HFFc6 (cell line): ENCODE results near the gene PDF. TPM values are rescaled to one million over a fixed set of nuclear protein-coding genes. Genes with fewer than 3 reads are reported as not detected.

Source experiments
- DNase-seq: peaks from one replicate; pipeline ENCODE4 v3.0.0-alpha.2; 2018
- H3K27ac Mint-ChIP-seq: 2 replicates; pipeline ENCODE4 v1.8.0; 2020; ENCODE audit warnings: mild to moderate bottlenecking, mixed read lengths
- H3K27me3 Mint-ChIP-seq: 2 replicates; pipeline ENCODE4 v1.8.0; 2021; ENCODE audit warnings: mild to moderate bottlenecking, moderate library complexity, mixed read lengths; ENCODE audit not compliant: insufficient read depth
- H3K36me3 Mint-ChIP-seq: 2 replicates; pipeline ENCODE4 v1.8.0; 2021; ENCODE audit warnings: low read depth, mixed read lengths
- H3K4me1 Mint-ChIP-seq: 2 replicates; pipeline ENCODE4 v1.8.0; 2020; ENCODE audit warnings: low read depth, mixed read lengths
- H3K4me3 Mint-ChIP-seq: 2 replicates; pipeline ENCODE4 v1.8.0; 2020; ENCODE audit warnings: mild to moderate bottlenecking, moderate library complexity, mixed read lengths
- H3K9me3 Mint-ChIP-seq: 2 replicates; pipeline ENCODE4 v1.8.0; 2020; ENCODE audit warnings: mild to moderate bottlenecking, mixed read lengths
- total RNA-seq, 6 experiments: library from RNA; stranded (reverse); fragmentation: NEBNext Ultra II Directional; extraction: Animal tissue kit (Norgen Biotek cat#: 25700); gene quantifications; 2 replicates in 1 of 6; 3 replicates in 5 of 6; pipeline ENCODE4 v1.2.3, GENCODE V29; 2021
- TF ChIP-seq, protein P1 (sequence below): fragments of 200-600 bp; sonication (generic); IDR thresholded peaks from 2 replicates; pipeline ENCODE4 v1.5.0; 2021; ENCODE audit warnings: antibody characterized with exemption, mild to moderate bottlenecking

PDF gene
- total RNA-seq, 6 experiments from 2014 or later: 14.5 to 21.1 (median 16.5) TPM

DNA sequence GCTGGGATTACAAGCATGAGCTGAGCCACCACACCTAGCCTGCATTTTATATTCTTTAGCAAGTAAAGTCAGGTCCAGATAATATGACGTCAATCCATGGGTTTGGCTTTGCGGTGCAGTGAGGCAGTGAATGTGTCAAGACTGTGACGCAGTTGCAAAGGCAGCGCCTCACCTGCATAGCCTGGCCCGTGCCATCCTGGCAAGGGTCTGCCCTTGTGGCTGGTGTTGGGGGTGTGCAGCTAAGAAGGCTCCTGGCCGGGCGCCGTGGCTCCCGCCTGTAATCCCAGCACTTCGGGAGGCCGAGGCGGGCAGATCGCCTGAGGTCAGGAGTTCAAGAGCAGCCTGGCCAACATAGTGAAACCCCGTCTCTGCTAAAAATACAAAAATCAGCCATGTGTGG, 7.0 kb downstream of the PDF start:
- H3K27me3 Mint-ChIP-seq: no peaks in the 10 kb centered on the region; the same call in none of the 2 replicates
- DNase-seq: no peak
- H3K27ac Mint-ChIP-seq: no peak overlapping the region
- peaks cover 25% of the 10 kb centered on the region for H3K4me1 Mint-ChIP-seq
- TF ChIP-seq, protein P1, sequence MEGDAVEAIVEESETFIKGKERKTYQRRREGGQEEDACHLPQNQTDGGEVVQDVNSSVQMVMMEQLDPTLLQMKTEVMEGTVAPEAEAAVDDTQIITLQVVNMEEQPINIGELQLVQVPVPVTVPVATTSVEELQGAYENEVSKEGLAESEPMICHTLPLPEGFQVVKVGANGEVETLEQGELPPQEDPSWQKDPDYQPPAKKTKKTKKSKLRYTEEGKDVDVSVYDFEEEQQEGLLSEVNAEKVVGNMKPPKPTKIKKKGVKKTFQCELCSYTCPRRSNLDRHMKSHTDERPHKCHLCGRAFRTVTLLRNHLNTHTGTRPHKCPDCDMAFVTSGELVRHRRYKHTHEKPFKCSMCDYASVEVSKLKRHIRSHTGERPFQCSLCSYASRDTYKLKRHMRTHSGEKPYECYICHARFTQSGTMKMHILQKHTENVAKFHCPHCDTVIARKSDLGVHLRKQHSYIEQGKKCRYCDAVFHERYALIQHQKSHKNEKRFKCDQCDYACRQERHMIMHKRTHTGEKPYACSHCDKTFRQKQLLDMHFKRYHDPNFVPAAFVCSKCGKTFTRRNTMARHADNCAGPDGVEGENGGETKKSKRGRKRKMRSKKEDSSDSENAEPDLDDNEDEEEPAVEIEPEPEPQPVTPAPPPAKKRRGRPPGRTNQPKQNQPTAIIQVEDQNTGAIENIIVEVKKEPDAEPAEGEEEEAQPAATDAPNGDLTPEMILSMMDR: no peak
- H3K9me3 Mint-ChIP-seq: no peaks in the 10 kb centered on the region
- no peak overlapping the region for H3K4me3 Mint-ChIP-seq
- peaks cover 48% of the 10 kb centered on the region for H3K36me3 Mint-ChIP-seq

DNA sequence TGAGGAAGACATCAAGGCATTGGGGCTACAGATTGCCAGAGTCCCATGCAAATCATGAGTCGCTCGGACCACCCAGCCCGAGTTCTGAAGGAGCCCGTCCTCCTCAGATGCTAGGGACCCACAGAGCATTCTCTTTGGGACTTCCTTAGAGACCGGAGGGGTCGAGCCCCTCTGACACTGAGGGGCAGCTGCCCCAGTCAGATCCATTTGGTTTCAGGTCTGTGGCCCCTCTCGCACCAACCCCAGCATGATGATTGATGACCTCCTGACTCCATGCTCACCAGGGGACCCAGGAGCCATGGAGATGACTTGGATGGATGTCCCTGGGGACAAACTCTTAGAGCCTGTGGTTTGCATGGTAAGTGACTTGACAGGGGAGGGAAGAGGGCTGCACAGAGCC, 8.0 kb downstream of the PDF start:
- Mint-ChIP-seq H3K4me3 (no peak overlapping the region), H3K36me3 (peaks cover 48% of the 10 kb centered on the region), H3K27me3 (no peaks in the 10 kb centered on the region; the same call in none of the 2 replicates), H3K27ac (peak overlapping the region; percentile 7; the same call in 1 of the 2 replicates), H3K9me3 (no peaks in the 10 kb centered on the region), H3K4me1 (peaks cover 21% of the 10 kb centered on the region)
- no peak for DNase-seq
- TF ChIP-seq, protein P1: no peak

DNA sequence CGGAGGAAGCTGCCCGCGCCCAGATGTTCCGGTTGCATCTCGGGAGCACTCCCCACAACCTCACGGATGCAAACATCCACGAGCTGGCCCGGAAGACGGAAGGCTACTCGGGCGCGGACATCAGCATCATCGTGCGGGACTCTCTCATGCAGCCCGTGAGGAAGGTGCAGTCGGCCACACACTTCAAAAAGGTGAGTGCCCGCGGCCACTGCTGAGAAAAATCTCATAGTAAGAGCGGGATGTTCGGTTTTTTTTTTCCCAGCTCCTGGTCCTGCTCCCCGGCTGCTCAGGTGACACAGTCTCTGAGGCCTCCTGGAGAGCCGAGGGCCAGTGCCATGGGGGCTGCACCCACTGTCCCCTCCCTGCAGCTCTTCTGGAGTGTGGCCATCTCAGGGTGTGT, 9.3 kb downstream of the PDF start:
- DNase-seq: no peak
- Mint-ChIP-seq H3K4me1 (peaks cover 13% of the 10 kb centered on the region), H3K27ac (no peak overlapping the region), H3K36me3 (peaks cover 40% of the 10 kb centered on the region), H3K4me3 (no peak overlapping the region), H3K27me3 (no peaks in the 10 kb centered on the region; the same call in none of the 2 replicates), H3K9me3 (no peaks in the 10 kb centered on the region)
- TF ChIP-seq, protein P1: no peak

DNA sequence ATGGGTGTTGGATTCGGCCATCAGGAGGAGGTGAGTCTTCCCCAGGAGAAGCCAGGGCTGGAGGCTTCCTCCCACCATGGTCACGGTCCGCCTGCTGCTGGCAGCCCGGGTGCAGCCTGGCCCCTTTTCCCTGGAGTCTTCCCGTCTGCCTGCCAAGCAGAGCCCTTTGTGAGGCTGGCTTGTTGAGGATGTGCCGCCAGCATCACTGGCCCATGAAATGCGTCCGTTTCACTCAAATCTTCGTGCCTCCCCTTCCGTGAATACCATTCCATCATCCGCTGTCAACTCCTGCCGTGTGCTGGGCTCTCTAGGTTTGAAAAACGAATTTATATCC, 9.7 kb downstream of the PDF start:
- H3K27me3 Mint-ChIP-seq: no peaks in the 10 kb centered on the region; the same call in none of the 2 replicates
- peaks cover 36% of the 10 kb centered on the region for H3K36me3 Mint-ChIP-seq
- no peak for DNase-seq
- TF ChIP-seq, protein P1: no peak
- peaks cover 10% of the 10 kb centered on the region for H3K4me1 Mint-ChIP-seq
- no peak overlapping the region for H3K4me3 Mint-ChIP-seq
- no peak overlapping the region for H3K27ac Mint-ChIP-seq
- H3K9me3 Mint-ChIP-seq: no peaks in the 10 kb centered on the region

DNA sequence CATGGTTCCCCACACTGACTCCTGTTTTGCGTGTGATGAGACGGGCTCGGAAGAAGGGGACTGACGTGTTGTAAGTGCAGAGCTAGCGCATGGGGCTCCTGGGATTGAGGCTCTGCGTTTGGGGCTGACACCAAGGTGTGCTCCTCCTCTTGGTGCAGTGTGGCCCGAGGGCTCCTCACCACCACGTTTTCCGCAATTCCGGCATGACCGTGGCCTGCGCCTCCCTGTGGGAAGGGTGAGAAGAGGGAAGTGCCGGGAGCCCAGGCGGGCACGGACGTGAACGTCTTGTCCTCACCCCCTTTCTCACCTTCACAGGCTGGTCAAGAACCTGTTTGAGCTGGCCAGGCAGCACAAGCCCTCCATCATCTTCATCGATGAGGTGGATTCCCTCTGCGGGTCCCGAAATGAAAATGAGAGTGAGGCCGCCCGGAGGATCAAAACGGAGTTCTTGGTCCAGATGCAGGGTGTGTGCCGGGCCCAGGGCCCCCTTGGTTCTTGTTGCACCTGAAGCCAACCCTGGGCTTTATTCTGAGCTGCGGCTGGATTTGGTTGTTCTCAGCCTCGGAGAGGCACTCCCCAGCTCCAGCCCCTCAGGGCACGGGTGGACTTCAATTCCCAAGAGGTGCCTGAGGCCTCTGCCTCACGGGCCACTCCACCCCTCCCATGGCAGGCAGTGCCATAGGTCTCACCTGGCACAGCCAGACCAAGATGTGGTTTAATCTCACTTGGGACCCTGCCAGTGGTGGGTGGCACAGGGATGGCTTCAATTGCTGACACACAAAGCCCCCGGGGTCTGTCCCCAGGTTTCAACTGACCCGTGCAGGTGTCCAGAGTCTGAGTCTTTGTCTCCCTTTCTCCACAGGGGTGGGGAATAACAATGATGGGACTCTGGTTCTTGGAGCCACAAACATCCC, 10.3 kb downstream of the PDF start:
- Mint-ChIP-seq H3K27me3 (no peaks in the 10 kb centered on the region; the same call in 1 of the 2 replicates), H3K27ac (no peak overlapping the region), H3K36me3 (peaks cover 31% of the 10 kb centered on the region), H3K9me3 (no peaks in the 10 kb centered on the region), H3K4me1 (peaks cover 10% of the 10 kb centered on the region), H3K4me3 (no peak overlapping the region)
- TF ChIP-seq, protein P1: no peak
- DNase-seq: no peak
